H9 (cell line): ENCODE results near the gene FCN1. TPM values are rescaled to one million over a fixed set of nuclear protein-coding genes. Genes with fewer than 3 reads are reported as not detected.

ENCODE experiments used
- DNase-seq: peaks from one replicate; pipeline ENCODE4 v3.0.0-alpha.2; 2017
- H2AFZ ChIP-seq: one replicate; pipeline ENCODE4 v1.6.1; 2013; ENCODE audit warnings: mild to moderate bottlenecking, low read length, control low read depth, moderate library complexity
- H2AK5ac ChIP-seq: 2 replicates; pipeline ENCODE4 v1.6.1; 2013; ENCODE audit warnings: low read length, control low read depth, mixed read lengths; ENCODE audit not compliant: insufficient read length
- H2BK120ac ChIP-seq: one replicate; pipeline ENCODE4 v1.6.1; 2013; ENCODE audit warnings: low read depth, mild to moderate bottlenecking, low read length, control low read depth, inconsistent platforms; ENCODE audit not compliant: poor library complexity, severe bottlenecking
- H2BK12ac ChIP-seq: 2 replicates; pipeline ENCODE4 v1.6.1; 2013; ENCODE audit warnings: low read length, control low read depth, mixed read lengths, low read depth; ENCODE audit not compliant: insufficient read length
- H2BK15ac ChIP-seq: 2 replicates; pipeline ENCODE4 v1.6.1; 2013; ENCODE audit warnings: low read depth, low read length, control low read depth
- H2BK20ac ChIP-seq: one replicate; pipeline ENCODE4 v1.6.1; 2013; ENCODE audit warnings: low read depth, mild to moderate bottlenecking, low read length, control low read depth, inconsistent platforms; ENCODE audit not compliant: poor library complexity, severe bottlenecking
- H2BK5ac ChIP-seq: 2 replicates; pipeline ENCODE4 v1.6.1; 2013; ENCODE audit warnings: low read length, control low read depth, mixed read lengths; ENCODE audit not compliant: insufficient read length
- H3K14ac ChIP-seq: 2 replicates; pipeline ENCODE4 v1.6.1; 2013; ENCODE audit warnings: low read length, control low read depth; ENCODE audit not compliant: insufficient read depth
- H3K18ac ChIP-seq: 2 replicates; pipeline ENCODE4 v1.6.1; 2013; ENCODE audit warnings: low read depth, mild to moderate bottlenecking, mixed read lengths, low read length, control low read depth; ENCODE audit not compliant: insufficient read length
- H3K23ac ChIP-seq: 2 replicates; pipeline ENCODE4 v1.6.1; 2013; ENCODE audit warnings: low read length, control low read depth, mixed read lengths, low read depth; ENCODE audit not compliant: insufficient read length
- H3K23me2 ChIP-seq: 2 replicates; pipeline ENCODE4 v1.6.1; 2013; ENCODE audit warnings: low read depth, mild to moderate bottlenecking, mixed read lengths, low read length, control low read depth; ENCODE audit not compliant: insufficient read length, poor library complexity, severe bottlenecking
- H3K27ac ChIP-seq: 2 replicates; pipeline ENCODE4 v1.5.1; 2013; ENCODE audit warnings: low read length, control low read depth, mixed read lengths, low read depth; ENCODE audit not compliant: insufficient read length
- H3K27me3 ChIP-seq: 2 replicates; pipeline ENCODE4 v1.6.1; 2013; ENCODE audit warnings: low read length, control low read depth, inconsistent platforms; ENCODE audit not compliant: insufficient read depth
- H3K4ac ChIP-seq: 2 replicates; pipeline ENCODE4 v1.6.1; 2013; ENCODE audit warnings: low read depth, mild to moderate bottlenecking, control low read depth, inconsistent platforms, low read length, moderate library complexity
- H3K4me1 ChIP-seq: 2 replicates; pipeline ENCODE4 v1.6.1; 2013; ENCODE audit warnings: low read length, control low read depth, inconsistent platforms; ENCODE audit not compliant: insufficient read depth
- H3K4me2 ChIP-seq: 2 replicates; pipeline ENCODE4 v1.6.1; 2013; ENCODE audit warnings: low read length, control low read depth, mixed read lengths; ENCODE audit not compliant: insufficient read length, insufficient read depth
- H3K56ac ChIP-seq: 2 replicates; pipeline ENCODE4 v1.6.1; 2013; ENCODE audit warnings: low read depth, mild to moderate bottlenecking, mixed read lengths, low read length, control low read depth; ENCODE audit not compliant: insufficient read length
- H3K79me1 ChIP-seq: 2 replicates; pipeline ENCODE4 v1.6.1; 2013; ENCODE audit warnings: low read depth, mild to moderate bottlenecking, moderate library complexity, low read length, control low read depth, inconsistent platforms; ENCODE audit not compliant: insufficient read depth, poor library complexity, severe bottlenecking
- H3K79me2 ChIP-seq: 2 replicates; pipeline ENCODE4 v1.6.1; 2013; ENCODE audit warnings: low read length, control low read depth, inconsistent platforms; ENCODE audit not compliant: insufficient read depth
- H3K9ac ChIP-seq: 2 replicates; pipeline ENCODE4 v1.6.1; 2013; ENCODE audit warnings: low read length, control low read depth, mixed read lengths; ENCODE audit not compliant: insufficient read length; ENCODE audit errors: extremely low read depth
- H3K9me3 ChIP-seq: one replicate; pipeline ENCODE4 v1.6.1; 2013; ENCODE audit warnings: low read depth, low read length, inconsistent platforms; ENCODE audit not compliant: control insufficient read depth
- H3T11ph ChIP-seq: one replicate; pipeline ENCODE4 v1.6.1; 2013; ENCODE audit warnings: mild to moderate bottlenecking, low read length, control low read depth, inconsistent platforms
- H4K20me1 ChIP-seq: one replicate; pipeline ENCODE4 v1.6.1; 2013; ENCODE audit not compliant: control insufficient read depth, insufficient read length, insufficient read depth
- H4K5ac ChIP-seq: 2 replicates; pipeline ENCODE4 v1.6.1; 2013; ENCODE audit warnings: low read depth, mild to moderate bottlenecking, mixed read lengths, low read length, control low read depth; ENCODE audit not compliant: insufficient read length
- H4K8ac ChIP-seq: replicated peaks from 2 replicates; pipeline ENCODE4 v1.6.1; 2013; ENCODE audit warnings: low read length, control low read depth, mixed read lengths, low read depth; ENCODE audit not compliant: insufficient read length
- H4K91ac ChIP-seq: 2 replicates; pipeline ENCODE4 v1.6.1; 2013; ENCODE audit warnings: low read depth, mild to moderate bottlenecking, moderate library complexity, mixed read lengths, low read length, control low read depth; ENCODE audit not compliant: insufficient read length
- H3K27ac Mint-ChIP-seq, 3 experiments: 2 replicates in 2 of 3; 3 replicates in 1 of 3; pipeline ENCODE4 v1.8.0; 2020 to 2021; ENCODE audit warnings: mixed read lengths in 3 of 3, mild to moderate bottlenecking in 1 of 3, moderate library complexity in 1 of 3
- H3K27me3 Mint-ChIP-seq: 2 replicates; pipeline ENCODE4 v1.8.0; 2021; ENCODE audit warnings: low read depth, mild to moderate bottlenecking, moderate library complexity, mixed read lengths
- H3K36me3 Mint-ChIP-seq, 3 experiments: 2 replicates in 2 of 3; 3 replicates in 1 of 3; pipeline ENCODE4 v1.8.0; 2020 to 2021; ENCODE audit warnings: low read depth in 3 of 3, mixed read lengths in 3 of 3; ENCODE audit not compliant: insufficient read depth in 1 of 3
- H3K4me1 Mint-ChIP-seq, 2 experiments: 2 replicates each; pipeline ENCODE4 v1.8.0; 2020; ENCODE audit warnings: mixed read lengths in 2 of 2
- H3K4me3 Mint-ChIP-seq, 2 experiments: 2 replicates in 1 of 2; 3 replicates in 1 of 2; pipeline ENCODE4 v1.8.0; 2020 to 2021; ENCODE audit warnings: mild to moderate bottlenecking in 2 of 2, mixed read lengths in 2 of 2, moderate library complexity in 1 of 2
- H3K9me3 Mint-ChIP-seq, 2 experiments: 2 replicates in 1 of 2; 3 replicates in 1 of 2; pipeline ENCODE4 v1.8.0; 2020; ENCODE audit warnings: mild to moderate bottlenecking in 2 of 2, mixed read lengths in 2 of 2, moderate library complexity in 1 of 2
- WGBS: extraction: QIAGEN DNeasy Blood & Tissue Kit; methylation state at CpG from one replicate; pipeline ENCODE4 v1.1.7; 2013; ENCODE audit warnings: missing lambda C conversion rate, low lambda C conversion rate, mixed read lengths; ENCODE audit not compliant: insufficient read length; ENCODE audit errors: extremely low coverage; 5-methylcytosine and 5-hydroxymethylcytosine counted together
- total RNA-seq: library from RNA; stranded (reverse); gene quantifications from 2 replicates; pipeline ENCODE4 v1.2.1, GENCODE V29; 2021
- TF ChIP-seq, protein P1 (sequence below): fragments of 200-600 bp; sonication (generic); conservative IDR thresholded peaks from 3 replicates; pipeline ENCODE4 v1.8.0; 2021; ENCODE audit warnings: antibody characterized with exemption, mild to moderate bottlenecking

FCN1 gene
- total RNA-seq, 1 experiment from 2014 or later: not detected

DNA sequence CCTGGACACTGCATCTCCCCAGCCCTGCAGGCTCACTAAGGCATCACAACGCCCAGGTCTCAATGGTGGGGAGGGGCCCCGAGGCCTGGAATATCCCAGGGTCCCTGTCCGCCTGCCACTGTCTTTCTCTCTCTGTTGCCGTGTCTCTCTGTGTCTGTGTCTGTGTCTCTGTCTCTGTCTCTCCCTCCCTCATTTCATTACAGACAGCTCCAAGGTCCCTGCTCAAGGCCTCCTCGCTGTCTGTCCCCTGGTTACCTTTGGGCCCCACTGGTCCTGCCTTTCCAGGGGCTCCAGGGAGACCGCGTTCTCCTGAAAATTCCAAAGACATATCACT, 3.2 kb downstream of the FCN1 start:
- peaks cover 0 to 4% (median 0%) of the 10 kb centered on the region in 3 experiments; a peak in 2 of 7 replicates for H3K36me3 Mint-ChIP-seq
- Histone ChIP-seq H2BK120ac (no peak overlapping the region), H2AFZ (no peak overlapping the region), H4K20me1 (no peaks in the 10 kb centered on the region), H3K79me2 (no peaks in the 10 kb centered on the region), H3T11ph (no peak overlapping the region), H3K56ac (no peak overlapping the region), H2BK5ac (no peak overlapping the region), H3K18ac (no peak overlapping the region), H4K8ac (no peak overlapping the region), H2BK12ac (no peak overlapping the region), H3K9me3 (no peaks in the 10 kb centered on the region), H4K91ac (no peak overlapping the region), H3K4ac (no peak overlapping the region), H3K4me1 (no peaks in the 10 kb centered on the region), H2BK15ac (no peak overlapping the region), H2BK20ac (no peak overlapping the region), H3K14ac (no peak overlapping the region), H3K23me2 (no peaks in the 10 kb centered on the region), H3K79me1 (no peaks in the 10 kb centered on the region), H3K27ac (no peak overlapping the region), H2AK5ac (no peak overlapping the region), H4K5ac (no peak overlapping the region), H3K23ac (no peak overlapping the region), H3K9ac (no peak overlapping the region), H3K27me3 (no peaks in the 10 kb centered on the region), H3K4me2 (no peak overlapping the region)
- H3K27ac Mint-ChIP-seq: peak overlapping the region in 2 of 3 experiments; percentile 85 to 90; a peak in 1 of 7 replicates
- peaks cover 0 to 6% of the 10 kb centered on the region in 2 experiments; a peak in 3 of 5 replicates for H3K9me3 Mint-ChIP-seq
- TF ChIP-seq, protein P1, sequence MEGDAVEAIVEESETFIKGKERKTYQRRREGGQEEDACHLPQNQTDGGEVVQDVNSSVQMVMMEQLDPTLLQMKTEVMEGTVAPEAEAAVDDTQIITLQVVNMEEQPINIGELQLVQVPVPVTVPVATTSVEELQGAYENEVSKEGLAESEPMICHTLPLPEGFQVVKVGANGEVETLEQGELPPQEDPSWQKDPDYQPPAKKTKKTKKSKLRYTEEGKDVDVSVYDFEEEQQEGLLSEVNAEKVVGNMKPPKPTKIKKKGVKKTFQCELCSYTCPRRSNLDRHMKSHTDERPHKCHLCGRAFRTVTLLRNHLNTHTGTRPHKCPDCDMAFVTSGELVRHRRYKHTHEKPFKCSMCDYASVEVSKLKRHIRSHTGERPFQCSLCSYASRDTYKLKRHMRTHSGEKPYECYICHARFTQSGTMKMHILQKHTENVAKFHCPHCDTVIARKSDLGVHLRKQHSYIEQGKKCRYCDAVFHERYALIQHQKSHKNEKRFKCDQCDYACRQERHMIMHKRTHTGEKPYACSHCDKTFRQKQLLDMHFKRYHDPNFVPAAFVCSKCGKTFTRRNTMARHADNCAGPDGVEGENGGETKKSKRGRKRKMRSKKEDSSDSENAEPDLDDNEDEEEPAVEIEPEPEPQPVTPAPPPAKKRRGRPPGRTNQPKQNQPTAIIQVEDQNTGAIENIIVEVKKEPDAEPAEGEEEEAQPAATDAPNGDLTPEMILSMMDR: no peak
- H3K4me1 Mint-ChIP-seq: no peaks in the 10 kb centered on the region
- H3K27me3 Mint-ChIP-seq: no peaks in the 10 kb centered on the region; the same call in 1 of the 2 replicates
- H3K4me3 Mint-ChIP-seq: no peak overlapping the region
- no peak for DNase-seq
- no CpG with 5 or more reads among the region's 7 CpGs for WGBS
